GM19193 (cell line): Measurements from ENCODE around the gene LEFTY1.

Experiments
- POLR2A ChIP-seq: IDR thresholded peaks from 4 replicates; pipeline ENCODE4 v1.6.1; 2011; ENCODE audit not compliant: insufficient read depth, insufficient read length; ENCODE audit errors: extremely low read depth

LEFTY1 gene

GRCh38 chr1:225897595-225898514 lies 8.9 kb upstream of the LEFTY1 start:
- no peak for TF ChIP-seq POLR2A

DNA sequence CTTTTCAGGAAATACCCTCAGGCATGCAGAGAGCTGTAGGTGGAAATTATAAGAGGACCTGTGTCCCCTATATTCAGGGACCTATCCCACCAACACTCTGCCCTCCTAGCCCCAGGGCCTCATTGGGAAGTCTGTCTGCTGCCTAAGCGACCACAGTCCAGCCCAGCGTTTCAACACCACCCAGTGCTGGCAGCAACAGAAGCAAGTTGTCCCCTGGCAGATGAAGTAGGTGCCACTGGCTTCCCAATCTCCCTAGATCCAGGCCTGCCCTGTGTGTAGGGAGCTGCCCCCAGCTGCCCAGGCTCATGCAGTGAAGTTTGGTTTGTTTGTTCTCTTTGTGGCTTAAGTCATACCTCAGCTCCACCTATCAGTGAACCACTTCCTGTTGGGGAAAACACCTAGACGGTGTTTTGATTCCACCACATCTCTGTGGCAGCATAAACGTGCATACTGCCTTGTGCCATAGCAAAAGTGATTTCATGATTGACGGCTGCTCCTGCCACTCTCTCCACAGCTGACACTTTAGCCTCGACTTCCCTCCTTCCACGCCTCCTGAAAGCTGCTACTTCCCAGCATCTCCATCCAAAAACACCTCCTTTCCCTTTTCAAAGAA lies 8.1 kb upstream of the LEFTY1 start:
- no peak for TF ChIP-seq POLR2A

GRCh38 chr1:225896494-225896893 lies 7.5 kb upstream of the LEFTY1 start:
- no peak for TF ChIP-seq POLR2A

- TF ChIP-seq POLR2A, result no peak
Measured at GRCh38 chr1:225892307-225892706, 3.4 kb upstream of the LEFTY1 start.

DNA sequence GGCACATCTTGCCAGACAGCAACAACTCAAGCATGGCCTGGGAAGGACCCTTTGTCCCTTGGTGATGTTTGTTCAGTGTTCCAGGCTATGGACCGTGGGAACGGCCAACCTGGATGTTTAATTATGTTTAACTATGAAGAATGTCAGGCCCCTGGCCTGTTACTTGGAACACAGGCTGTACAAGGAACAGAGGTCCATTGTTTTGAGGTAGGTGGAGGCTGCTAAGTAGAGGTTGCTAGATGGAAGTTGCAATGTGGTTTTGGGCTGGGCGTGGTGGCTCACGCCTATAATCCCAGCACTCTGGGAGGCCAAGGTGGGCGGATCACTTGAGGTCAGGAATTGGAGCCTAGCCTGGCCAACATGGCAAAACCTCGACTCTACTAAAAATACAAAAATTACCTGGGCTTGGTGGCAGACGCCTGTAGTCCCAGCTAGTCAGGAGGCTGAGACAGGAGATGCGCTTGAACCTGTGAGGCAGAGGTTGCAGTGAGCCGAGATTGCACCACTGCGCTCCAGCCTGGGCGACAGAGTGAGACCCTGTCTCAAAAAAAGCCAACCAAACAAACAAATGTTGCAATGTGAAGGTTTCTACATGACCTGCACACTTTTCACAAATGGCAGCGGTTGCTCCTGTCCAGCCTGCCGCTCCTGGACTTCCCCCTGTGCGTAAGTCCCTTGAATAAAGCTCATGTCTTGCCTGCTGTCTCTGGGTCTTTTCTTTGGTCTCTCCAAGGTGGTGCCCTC lies 2.5 kb upstream of the LEFTY1 start:
- no peak for TF ChIP-seq POLR2A

DNA sequence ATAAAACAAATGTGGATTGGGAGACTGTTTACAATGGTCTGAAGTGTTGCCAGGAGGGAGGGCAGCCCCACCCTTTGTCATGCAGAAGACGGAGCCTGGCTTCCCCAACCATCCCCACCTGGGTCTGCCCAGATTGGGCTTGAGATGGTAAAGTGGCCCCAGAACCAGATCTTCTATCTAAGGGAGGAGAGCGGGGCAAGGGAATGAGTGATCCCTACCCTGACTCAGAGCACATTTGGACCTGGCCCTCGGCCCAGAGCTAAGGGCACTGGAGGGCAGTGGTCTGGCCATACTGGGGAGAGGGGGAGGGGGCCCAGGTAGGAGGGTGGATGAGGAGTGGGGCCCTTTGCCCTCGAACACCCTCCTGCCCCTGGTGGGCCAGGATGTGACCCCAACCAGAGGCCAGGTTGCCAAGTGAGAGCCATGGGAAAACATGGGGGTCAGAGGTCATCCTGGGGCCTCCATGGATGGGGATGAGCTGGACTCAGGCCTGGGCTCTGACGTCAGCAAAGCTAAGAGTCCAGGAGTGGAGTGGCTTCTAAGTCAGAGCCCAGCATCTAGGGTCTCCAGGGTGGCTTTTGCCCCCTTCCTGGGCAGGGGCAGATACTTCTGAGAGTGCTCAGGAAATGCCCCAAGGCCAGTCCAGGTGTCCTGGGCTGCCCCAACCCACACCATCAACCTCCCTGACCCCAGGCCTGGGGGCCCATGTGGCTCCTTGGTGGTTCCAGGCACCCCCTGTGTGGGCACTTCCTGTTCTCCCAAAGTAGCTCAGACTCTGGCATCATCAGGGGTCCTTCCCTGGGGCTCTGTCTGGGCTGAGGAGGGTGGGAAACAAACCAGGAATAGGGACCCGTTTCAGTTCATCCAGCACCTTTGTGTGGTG lies 1.6 kb upstream of the LEFTY1 start:
- no peak for TF ChIP-seq POLR2A

DNA sequence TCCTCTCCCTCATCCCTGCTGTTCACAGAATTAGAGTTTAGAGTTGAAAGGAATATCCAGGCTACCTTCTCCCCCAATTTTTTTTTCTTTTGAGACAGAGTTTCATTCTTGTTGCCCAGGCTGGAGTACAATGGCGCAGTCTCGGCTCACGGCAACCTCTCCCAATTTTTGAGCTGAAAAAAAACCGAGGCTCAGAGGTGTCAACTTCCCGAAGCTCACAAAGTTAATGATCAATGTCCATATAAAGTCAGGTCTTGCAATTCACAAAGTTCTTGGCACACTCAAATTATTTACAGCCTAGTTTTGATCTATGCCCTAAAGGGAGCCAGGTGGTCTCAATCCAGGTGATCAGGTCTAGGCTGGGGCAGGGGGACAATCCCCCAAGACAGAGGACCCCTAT lies 797 bp upstream of the LEFTY1 start:
- no peak for TF ChIP-seq POLR2A

GRCh38 chr1:225888289-225888897 lies 553 bp downstream of the LEFTY1 start:
- no peak for TF ChIP-seq POLR2A

DNA sequence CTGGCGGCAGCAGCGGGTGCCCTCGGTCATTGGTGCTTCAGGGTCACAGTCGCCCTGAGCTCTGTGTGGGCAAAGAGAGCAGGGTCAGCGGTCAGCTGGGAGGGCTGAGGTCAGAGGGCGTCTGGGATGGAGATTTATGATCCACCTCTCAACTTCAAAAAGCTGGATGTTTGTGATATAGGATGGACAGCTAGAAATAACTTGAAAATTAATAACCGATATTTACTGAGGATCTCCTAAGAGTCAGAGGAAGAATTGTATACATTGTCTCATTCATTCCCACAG lies 2.0 kb downstream of the LEFTY1 start:
- TF ChIP-seq POLR2A, result no peak

- no peak for TF ChIP-seq POLR2A
Measured at GRCh38 chr1:225886159-225887029, 2.6 kb downstream of the LEFTY1 start.

GRCh38 chr1:225885336-225885735 lies 3.6 kb downstream of the LEFTY1 start:
- TF ChIP-seq POLR2A, result no peak

GRCh38 chr1:225883616-225884265 lies 5.2 kb downstream of the LEFTY1 start:
- TF ChIP-seq POLR2A, result no peak
